HepG2 (cell line): Measurements from ENCODE around the gene CACNA1G. TPM values are rescaled to one million over a fixed set of nuclear protein-coding genes. Genes with fewer than 3 reads are reported as not detected.

Experiments
- CENPT ChIP-seq: sonication (generic); formaldehyde crosslinking; IDR thresholded peaks from 2 replicates; pipeline ENCODE4 v1.8.0; 2022; ENCODE audit warnings: low read depth, mild to moderate bottlenecking, moderate library complexity, missing genetic modification reagents
- FOXC1 ChIP-seq: sonication (generic); formaldehyde crosslinking; IDR thresholded peaks from 2 replicates; pipeline ENCODE4 v1.8.0; 2022; ENCODE audit warnings: mild to moderate bottlenecking, missing genetic modification reagents, borderline replicate concordance
- HOXA3 ChIP-seq: sonication (generic); formaldehyde crosslinking; IDR thresholded peaks from 2 replicates; pipeline ENCODE4 v1.5.0; 2020; ENCODE audit warnings: missing genetic modification reagents
- KDM1A ChIP-seq: IDR thresholded peaks from 2 replicates; pipeline ENCODE4 v1.6.1; 2016; ENCODE audit warnings: missing compliant biosample characterization
- KLF13 ChIP-seq: sonication (generic); formaldehyde crosslinking; IDR thresholded peaks from 2 replicates; pipeline ENCODE4 v1.4.0; 2020; ENCODE audit warnings: mild to moderate bottlenecking, missing genetic modification reagents
- MAZ ChIP-seq, 2 experiments: sonication (generic) in 1 of 2; formaldehyde crosslinking in 1 of 2; IDR thresholded peaks; 2 replicates each; pipeline versions ENCODE4 v1.5.0 to v1.6.1; 2012 to 2020; ENCODE audit warnings: low read depth in 2 of 2, mild to moderate bottlenecking in 2 of 2, borderline replicate concordance in 1 of 2, improper control_type of control experiment in 1 of 2, low read length in 1 of 2, missing genetic modification reagents in 1 of 2, moderate library complexity in 1 of 2
- MTA1 ChIP-seq: sonication (generic); formaldehyde crosslinking; IDR thresholded peaks from 2 replicates; pipeline ENCODE4 v1.4.0; 2020; ENCODE audit warnings: missing genetic modification reagents, mild to moderate bottlenecking, borderline replicate concordance
- PTBP1 ChIP-seq: fragments of 200-400 bp; formaldehyde crosslinking; IDR thresholded peaks from 2 replicates; pipeline ENCODE4 v1.6.1; 2018; ENCODE audit warnings: low read length, low read depth; ENCODE audit not compliant: poor library complexity, severe bottlenecking
- RXRA ChIP-seq: sonication (generic); formaldehyde crosslinking; IDR thresholded peaks from 2 replicates; pipeline ENCODE4 v1.5.1; 2020; ENCODE audit warnings: missing genetic modification reagents
- SOX13 ChIP-seq, 3 experiments: fragments of 450-650 bp in 1 of 3; sonication (generic) in 1 of 3; formaldehyde crosslinking in 1 of 3; IDR thresholded peaks in 2 of 3; conservative IDR thresholded peaks in 1 of 3; 2 replicates each; pipeline versions ENCODE4 v1.5.0 to v1.6.1; 2016 to 2020; ENCODE audit warnings: antibody characterized with exemption in 1 of 3, mild to moderate bottlenecking in 1 of 3, missing compliant biosample characterization in 1 of 3, missing genetic modification reagents in 1 of 3, moderate library complexity in 1 of 3
- SOX6 ChIP-seq, 2 experiments: fragments of 450-650 bp in 1 of 2; sonication (generic) in 1 of 2; formaldehyde crosslinking in 1 of 2; IDR thresholded peaks; 2 replicates each; pipeline versions ENCODE4 v1.4.0 to v1.6.1; 2017 to 2020; ENCODE audit warnings: antibody characterized with exemption in 1 of 2, mild to moderate bottlenecking in 1 of 2, missing genetic modification reagents in 1 of 2
- SPEN ChIP-seq: sonication (generic); formaldehyde crosslinking; IDR thresholded peaks from 2 replicates; pipeline ENCODE4 v1.5.1; 2020; ENCODE audit warnings: low read depth, mild to moderate bottlenecking, missing genetic modification reagents
- TOPORS ChIP-seq: sonication (generic); formaldehyde crosslinking; IDR thresholded peaks from 2 replicates; pipeline ENCODE4 v1.8.0; 2023; ENCODE audit warnings: mild to moderate bottlenecking, missing genetic modification reagents
- TSC22D2 ChIP-seq: sonication (generic); formaldehyde crosslinking; IDR thresholded peaks from 2 replicates; pipeline ENCODE4 v1.5.1; 2020; ENCODE audit warnings: missing genetic modification reagents, mild to moderate bottlenecking, borderline replicate concordance
- U2AF1 ChIP-seq: fragments of 200-400 bp; formaldehyde crosslinking; optimal IDR thresholded peaks from 2 replicates; pipeline ENCODE3; 2017; ENCODE audit warnings: mild to moderate bottlenecking, low read depth, low read length
- ZBTB38 ChIP-seq: sonication (generic); formaldehyde crosslinking; IDR thresholded peaks from 2 replicates; pipeline ENCODE4 v1.5.1; 2020; ENCODE audit warnings: mild to moderate bottlenecking, missing genetic modification reagents
- ZMYM3 ChIP-seq: sonication (generic); formaldehyde crosslinking; IDR thresholded peaks from 2 replicates; pipeline ENCODE4 v1.5.1; 2020; ENCODE audit warnings: mild to moderate bottlenecking, missing genetic modification reagents
- ZNF143 ChIP-seq: sonication (generic); formaldehyde crosslinking; IDR thresholded peaks from 2 replicates; pipeline ENCODE4 v1.4.0; 2020; ENCODE audit warnings: missing genetic modification reagents
- ZNF329 ChIP-seq: sonication (generic); formaldehyde crosslinking; IDR thresholded peaks from 2 replicates; pipeline ENCODE4 v1.9.0; 2021; ENCODE audit warnings: low read depth, mild to moderate bottlenecking, missing genetic modification reagents
- ZNF713 ChIP-seq: sonication (generic); formaldehyde crosslinking; IDR thresholded peaks from 2 replicates; pipeline ENCODE4 v1.4.0; 2020; ENCODE audit warnings: mild to moderate bottlenecking, missing genetic modification reagents
- ZNF766 ChIP-seq: sonication (generic); formaldehyde crosslinking; IDR thresholded peaks from 2 replicates; pipeline ENCODE4 v1.5.0; 2020; ENCODE audit warnings: missing genetic modification reagents, borderline replicate concordance
- ZNF768 ChIP-seq: sonication (generic); formaldehyde crosslinking; IDR thresholded peaks from 2 replicates; pipeline ENCODE4 v1.4.0; 2020; ENCODE audit warnings: missing genetic modification reagents
- polyA plus RNA-seq, 8 experiments: library from polyadenylated mRNA; depleted of rRNA in 3 of 8; stranded (reverse) in 7 of 8; unstranded in 1 of 8; fragments of >200 nt; fragmentation: Illumina TruSeq in 4 of 8; extraction: Trizol in 4 of 8; gene quantifications; 2 replicates each; pipeline versions ENCODE4 v1.2.1 to v1.2.3, GENCODE V29; 2011 to 2016; ENCODE audit warnings: low read depth in 4 of 8, missing spikeins in 1 of 8, mixed read lengths in 1 of 8; ENCODE audit not compliant: insufficient read depth in 1 of 8
- total RNA-seq, 5 experiments: library from RNA; depleted of rRNA; stranded (reverse); fragments of >200 nt; fragmentation: Illumina TruSeq; extraction: Trizol; gene quantifications; 2 replicates each; pipeline ENCODE4 v1.2.3, GENCODE V29; 2016; ENCODE audit warnings: low read depth in 1 of 5
- TF ChIP-seq, protein P1 (sequence below): sonication (generic); formaldehyde crosslinking; IDR thresholded peaks from 2 replicates; pipeline ENCODE4 v1.5.0; 2020; ENCODE audit warnings: mild to moderate bottlenecking, missing genetic modification reagents
- TF ChIP-seq, protein P2 (sequence below), 2 experiments: sonication (generic) in 1 of 2; formaldehyde crosslinking in 1 of 2; IDR thresholded peaks; 2 replicates each; pipeline versions ENCODE4 v1.4.0 to v1.6.1; 2018 to 2020; ENCODE audit warnings: missing genetic modification reagents in 2 of 2, borderline replicate concordance in 1 of 2, low read depth in 1 of 2, mild to moderate bottlenecking in 1 of 2, missing biosample characterization in 1 of 2

Gene CACNA1G
- total and polyA plus RNA-seq, 2 of the 13 experiments (the other 11 are each of a cell fraction or from before 2014, with no cell fraction given), result 0.02 TPM; not detected in 1

DNA sequence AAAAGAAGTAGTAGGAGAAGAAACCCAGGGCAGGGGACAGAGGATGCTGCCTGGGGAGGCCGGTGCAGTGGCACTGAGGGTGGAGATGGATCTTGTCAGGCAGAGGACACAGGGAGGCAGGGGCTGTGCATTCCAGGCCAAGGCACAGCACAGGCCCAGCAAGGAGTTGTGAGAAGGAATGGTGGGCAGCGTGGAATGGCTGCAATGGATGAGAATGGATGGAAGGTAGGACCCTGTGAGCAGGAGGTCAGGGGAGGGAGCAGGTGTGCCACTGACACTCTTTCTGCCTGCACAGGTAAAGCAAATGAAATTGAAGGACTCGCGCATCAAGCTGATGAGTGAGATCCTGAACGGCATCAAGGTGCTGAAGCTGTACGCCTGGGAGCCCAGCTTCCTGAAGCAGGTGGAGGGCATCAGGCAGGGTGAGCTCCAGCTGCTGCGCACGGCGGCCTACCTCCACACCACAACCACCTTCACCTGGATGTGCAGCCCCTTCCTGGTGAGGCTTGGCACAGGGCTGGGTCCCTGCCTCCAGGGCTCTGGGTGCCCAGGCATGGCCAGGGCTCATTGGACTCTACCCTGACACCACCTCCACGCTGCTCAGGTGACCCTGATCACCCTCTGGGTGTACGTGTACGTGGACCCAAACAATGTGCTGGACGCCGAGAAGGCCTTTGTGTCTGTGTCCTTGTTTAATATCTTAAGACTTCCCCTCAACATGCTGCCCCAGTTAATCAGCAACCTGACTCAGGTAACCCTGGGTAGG lies 106.9 kb downstream of the CACNA1G start (continued):
- no peak for TF ChIP-seq TOPORS (CRISPR knock-in tag)
- TF ChIP-seq RXRA, result 0 out of 2 replicates have a peak, but pooled peaks have one; percentile 60
- TF ChIP-seq ZNF143 (CRISPR knock-in tag), result 0 out of 2 replicates have a peak, but pooled peaks have one; percentile 20
- 0 out of 2 replicates have a peak, but pooled peaks have one; percentile 39 for TF ChIP-seq ZNF713 (CRISPR knock-in tag)
- TF ChIP-seq ZNF329 (CRISPR knock-in tag), result peak; percentile 98
- TF ChIP-seq KDM1A (CRISPR knock-in tag), result no peak
- no peak for TF ChIP-seq SPEN (CRISPR knock-in tag)
- peak; percentile 82; the same call in 1 of the 2 replicates for TF ChIP-seq ZBTB38 (CRISPR knock-in tag)
- TF ChIP-seq, protein P1, sequence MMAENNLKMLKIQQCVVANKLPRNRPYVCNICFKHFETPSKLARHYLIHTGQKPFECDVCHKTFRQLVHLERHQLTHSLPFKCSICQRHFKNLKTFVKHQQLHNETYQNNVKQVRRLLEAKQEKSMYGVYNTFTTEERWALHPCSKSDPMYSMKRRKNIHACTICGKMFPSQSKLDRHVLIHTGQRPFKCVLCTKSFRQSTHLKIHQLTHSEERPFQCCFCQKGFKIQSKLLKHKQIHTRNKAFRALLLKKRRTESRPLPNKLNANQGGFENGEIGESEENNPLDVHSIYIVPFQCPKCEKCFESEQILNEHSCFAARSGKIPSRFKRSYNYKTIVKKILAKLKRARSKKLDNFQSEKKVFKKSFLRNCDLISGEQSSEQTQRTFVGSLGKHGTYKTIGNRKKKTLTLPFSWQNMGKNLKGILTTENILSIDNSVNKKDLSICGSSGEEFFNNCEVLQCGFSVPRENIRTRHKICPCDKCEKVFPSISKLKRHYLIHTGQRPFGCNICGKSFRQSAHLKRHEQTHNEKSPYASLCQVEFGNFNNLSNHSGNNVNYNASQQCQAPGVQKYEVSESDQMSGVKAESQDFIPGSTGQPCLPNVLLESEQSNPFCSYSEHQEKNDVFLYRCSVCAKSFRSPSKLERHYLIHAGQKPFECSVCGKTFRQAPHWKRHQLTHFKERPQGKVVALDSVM (CRISPR knock-in tag), result 0 out of 2 replicates have a peak, but pooled peaks have one; percentile 7
- TF ChIP-seq SOX13 (IDR thresholded peaks at IDR 0.05), result no peak
- 0 out of 4 replicates have a peak, but pooled peaks of 1 of the 2 experiments have one; percentile 14 for TF ChIP-seq SOX13 (CRISPR knock-in tag; conservative IDR thresholded peaks at IDR 0.05 in 1 of 2, IDR thresholded peaks at IDR 0.05 in 1 of 2)
- no peak for TF ChIP-seq TSC22D2
- TF ChIP-seq HOXA3 (CRISPR knock-in tag), result 0 out of 2 replicates have a peak, but pooled peaks have one; percentile 18
- peak; percentile 8; the same call in 1 of the 2 replicates for TF ChIP-seq ZMYM3 (CRISPR knock-in tag)
- 0 out of 2 replicates have a peak, but pooled peaks have one; percentile 50 for TF ChIP-seq FOXC1
- TF ChIP-seq ZNF766 (CRISPR knock-in tag), result no peak
- TF ChIP-seq, protein P2, sequence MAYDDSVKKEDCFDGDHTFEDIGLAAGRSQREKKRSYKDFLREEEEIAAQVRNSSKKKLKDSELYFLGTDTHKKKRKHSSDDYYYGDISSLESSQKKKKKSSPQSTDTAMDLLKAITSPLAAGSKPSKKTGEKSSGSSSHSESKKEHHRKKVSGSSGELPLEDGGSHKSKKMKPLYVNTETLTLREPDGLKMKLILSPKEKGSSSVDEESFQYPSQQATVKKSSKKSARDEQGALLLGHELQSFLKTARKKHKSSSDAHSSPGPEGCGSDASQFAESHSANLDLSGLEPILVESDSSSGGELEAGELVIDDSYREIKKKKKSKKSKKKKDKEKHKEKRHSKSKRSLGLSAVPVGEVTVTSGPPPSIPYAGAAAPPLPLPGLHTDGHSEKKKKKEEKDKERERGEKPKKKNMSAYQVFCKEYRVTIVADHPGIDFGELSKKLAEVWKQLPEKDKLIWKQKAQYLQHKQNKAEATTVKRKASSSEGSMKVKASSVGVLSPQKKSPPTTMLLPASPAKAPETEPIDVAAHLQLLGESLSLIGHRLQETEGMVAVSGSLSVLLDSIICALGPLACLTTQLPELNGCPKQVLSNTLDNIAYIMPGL (CRISPR knock-in tag; IDR thresholded peaks at IDR 0.05; ENCODE audit: borderline replicate concordance in 1 of 2, low read depth in 1 of 2), result no peak
- peak; percentile 14 for TF ChIP-seq PTBP1
- TF ChIP-seq KLF13 (CRISPR knock-in tag), result no peak; the same call in 1 of the 2 replicates
- no peak for TF ChIP-seq MAZ (IDR thresholded peaks at IDR 0.05; ENCODE audit: borderline replicate concordance, low read depth, low read length)
- TF ChIP-seq MAZ (CRISPR knock-in tag; IDR thresholded peaks at IDR 0.05; ENCODE audit: low read depth), result 0 out of 2 replicates have a peak, but pooled peaks have one; percentile 18
- no peak for TF ChIP-seq ZNF768 (CRISPR knock-in tag)
- no peak for TF ChIP-seq SOX6 (IDR thresholded peaks at IDR 0.05)
- peak; percentile 59 for TF ChIP-seq SOX6 (CRISPR knock-in tag; IDR thresholded peaks at IDR 0.05)
- 0 out of 2 replicates have a peak, but pooled peaks have one; percentile 9 for TF ChIP-seq MTA1 (CRISPR knock-in tag)
- 0 out of 2 replicates have a peak, but pooled peaks have one; percentile 38 for TF ChIP-seq CENPT (CRISPR knock-in tag)
- no peak for TF ChIP-seq U2AF1
